HG02642 (cell line): ENCODE measurements around the gene FIZ1.

Experiments
- ATAC-seq: cut with Tn5 transposase; IDR thresholded peaks from one replicate; pipeline ENCODE4 v1.9.1; 2021; ENCODE audit warnings: mild to moderate bottlenecking; ENCODE audit not compliant: unreplicated experiment, poor library complexity

FIZ1 gene

GRCh38 chr19:55546011-55546410 is 53.3 kb downstream of the FIZ1 start:
- ATAC-seq = no peak

DNA sequence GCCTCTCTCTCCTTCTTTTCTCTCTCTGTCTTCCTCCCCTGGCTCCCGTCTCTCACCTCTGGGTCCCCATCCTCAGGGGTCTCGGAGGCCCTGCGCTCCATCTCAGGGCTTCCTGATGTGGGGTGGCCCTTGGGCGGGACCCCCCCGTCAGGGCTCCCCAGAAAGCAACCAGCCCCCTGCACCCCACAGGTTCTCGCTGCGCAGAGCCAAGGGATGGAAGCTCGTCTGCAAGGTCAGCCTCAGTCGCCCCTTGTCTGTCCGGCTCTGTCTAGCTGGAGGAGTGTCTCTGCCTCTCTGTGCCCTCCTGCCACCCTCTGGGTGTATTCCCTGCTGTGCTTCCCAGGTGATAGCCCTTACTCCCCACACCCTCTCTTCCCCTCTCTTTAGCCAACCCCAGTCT is 53.9 kb downstream of the FIZ1 start, which contains the start of gene SBK3:
Gene SBK3 (minus strand): TSS at position 101 of the 400 bp plus-strand sequence. CDS start 0 bp downstream, at position 101.
- ATAC-seq = no peak

- no peak for ATAC-seq
These were observed 54.4 kb downstream of the FIZ1 start for GRCh38 chr19:55544776-55545439.

DNA sequence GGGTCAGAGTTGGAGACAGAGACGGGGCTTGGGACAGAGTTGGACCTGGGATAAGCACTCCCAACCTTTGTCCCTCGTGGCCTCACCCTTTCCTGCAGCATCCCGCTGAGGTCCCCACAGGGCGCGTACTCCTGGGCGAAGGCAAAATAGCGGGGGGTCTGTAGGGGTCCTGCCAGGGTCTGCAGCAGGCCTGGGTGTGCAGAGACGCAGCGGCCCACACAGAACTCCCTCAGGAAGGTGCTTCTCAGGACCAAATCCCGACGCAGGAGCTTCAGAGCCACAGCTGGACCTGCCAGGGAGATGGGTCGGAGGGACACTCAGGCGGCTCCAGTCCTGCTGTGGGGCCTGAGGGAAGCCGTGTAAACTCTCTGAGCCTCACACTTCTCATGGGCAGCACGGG is 55.3 kb downstream of the FIZ1 start:
- ATAC-seq = no peak

- no peak for ATAC-seq
These were observed 55.8 kb downstream of the FIZ1 start for GRCh38 chr19:55543567-55543966.

DNA sequence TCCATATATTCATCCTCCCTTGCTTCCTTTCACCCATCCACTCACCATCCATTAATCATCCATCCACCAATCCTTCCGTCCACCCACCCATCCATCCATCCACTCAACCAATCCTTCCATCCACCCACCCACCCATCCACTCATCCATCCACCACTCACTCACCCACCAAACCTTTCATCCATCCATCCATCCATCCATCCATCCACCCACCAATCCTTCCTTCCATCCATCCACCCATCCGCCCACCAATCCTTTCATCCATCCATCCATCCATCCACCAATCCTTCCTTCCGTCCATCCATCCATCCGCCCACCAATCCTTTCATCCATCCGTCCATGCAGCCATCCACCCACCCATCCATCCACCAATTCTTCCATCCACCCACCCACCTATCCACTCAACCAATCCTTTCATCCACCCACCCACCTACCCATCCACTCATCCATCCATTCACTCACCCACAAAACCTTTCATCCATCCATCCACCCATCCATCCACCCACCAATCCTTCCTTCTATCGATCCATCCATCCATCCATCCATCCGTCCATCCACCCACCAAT is 56.9 kb downstream of the FIZ1 start:
- no peak for ATAC-seq
